K562 (cell line): Measurements from ENCODE around the gene ERP44. TPM values are rescaled to one million over a fixed set of nuclear protein-coding genes. Genes with fewer than 3 reads are reported as not detected.
"Not testable (repeated sequence)": the region's sequence is repeated elsewhere in the genome, so short reads cannot be mapped to it uniquely, and the experiment has no call there.

Source experiments
- ATAC-seq: fragments of 200-7000 bp; cut with Tn5 transposase; 3 replicates; pipeline ENCODE4 v1.9.1; 2020; ENCODE audit warnings: moderate library complexity
- BruUV-seq: library from RNA; stranded (reverse); fragments of 400-500 nt; replicated peaks from 2 replicates; lab custom pipeline; 2021; lab: Mats Ljungman, UMichigan
- CTCF ChIA-PET: fragments of 300-600 bp; formaldehyde crosslinking; extraction: SDS; loops from one replicate; lab custom pipeline; 2021; ENCODE audit warnings: low intra/inter-chr PET ratio; lab: Yijun Ruan, JAX
- POLR2A ChIA-PET: fragments of 300-600, 350-650 bp; sonication (Branson Sonifier 250); formaldehyde crosslinking; extraction: SDS; loops from one replicate; lab custom pipeline; 2021; ENCODE audit warnings: antibody characterized with exemption, inconsistent platforms; lab: Yijun Ruan, JAX
- DNase-seq, 4 experiments: peaks; one replicate each; pipeline versions ENCODE4 v3.0.0 to v3.0.0-alpha.2; 2011 to 2018; ENCODE audit warnings: low spot score in 3 of 4, mixed read lengths in 3 of 4; ENCODE audit errors: extremely low read depth in 1 of 4
- FAIRE-seq: peaks from 2 replicates; lab custom pipeline; 2011; peaks lifted over from hg19 to GRCh38; lab: Jason Lieb, UNC
- H2AFZ ChIP-seq: 2 replicates; pipeline ENCODE4 v1.6.0; 2011; ENCODE audit warnings: low read depth, low read length, control low read depth, inconsistent platforms
- H3K27ac ChIP-seq: fragments of 200-600 bp; 3 replicates; pipeline ENCODE4 v1.8.0; 2011; ENCODE audit warnings: low read depth, mild to moderate bottlenecking, control low read depth, inconsistent platforms, low read length, moderate library complexity, mixed read lengths; ENCODE audit errors: extremely low read depth
- H3K27me3 ChIP-seq, 2 experiments: fragments of 300-600 bp in 1 of 2; 2 replicates in 1 of 2; 3 replicates in 1 of 2; pipeline versions ENCODE4 v1.6.0 to v1.8.0; 2011; ENCODE audit warnings: inconsistent platforms in 2 of 2, low read length in 2 of 2, mild to moderate bottlenecking in 1 of 2, mixed read lengths in 1 of 2, moderate library complexity in 1 of 2; ENCODE audit not compliant: control insufficient read depth in 2 of 2, insufficient read depth in 2 of 2
- H3K36me3 ChIP-seq: fragments of 300-600 bp; 3 replicates; pipeline ENCODE4 v1.8.0; 2011; ENCODE audit warnings: mild to moderate bottlenecking, low read length, inconsistent platforms; ENCODE audit not compliant: control insufficient read depth, insufficient read depth
- H3K4me1 ChIP-seq, 2 experiments: fragments of 200-600 bp in 1 of 2; replicated peaks in 1 of 2; 2 replicates in 1 of 2; 3 replicates in 1 of 2; pipeline versions ENCODE4 v1.5.1 to v1.8.0; 2011; ENCODE audit warnings: inconsistent platforms in 2 of 2, low read length in 2 of 2, mild to moderate bottlenecking in 1 of 2, mixed read lengths in 1 of 2, moderate library complexity in 1 of 2; ENCODE audit not compliant: control insufficient read depth in 2 of 2, insufficient read depth in 2 of 2
- H3K4me2 ChIP-seq: 2 replicates; pipeline ENCODE4 v1.6.1; 2011; ENCODE audit warnings: low read length, control low read depth, inconsistent platforms, mixed read lengths; ENCODE audit not compliant: insufficient read depth
- H3K4me3 ChIP-seq: fragments of 200-600 bp; sonication (generic), shearing (Covaris generic); 2 replicates; pipeline ENCODE4 v1.5.1; 2016; ENCODE audit warnings: control low read depth, inconsistent platforms
- H3K79me2 ChIP-seq: fragments of 200-600 bp; 3 replicates; pipeline ENCODE4 v1.8.0; 2011; ENCODE audit warnings: low read length, inconsistent platforms; ENCODE audit not compliant: control insufficient read depth, insufficient read depth
- H3K9ac ChIP-seq, 2 experiments: 2 replicates each; pipeline versions ENCODE4 v1.6.0 to v1.6.1; 2011; ENCODE audit warnings: low read depth in 2 of 2, low read length in 2 of 2, control low read depth in 1 of 2, inconsistent platforms in 1 of 2, mild to moderate bottlenecking in 1 of 2, mixed read lengths in 1 of 2; ENCODE audit not compliant: insufficient read depth in 1 of 2
- H3K9me1 ChIP-seq: one replicate; pipeline ENCODE4 v1.6.0; 2011; ENCODE audit warnings: inconsistent platforms, mild to moderate bottlenecking, low read length, moderate library complexity; ENCODE audit not compliant: control insufficient read depth, insufficient read depth
- H3K9me3 ChIP-seq: replicated peaks from 2 replicates; pipeline ENCODE4 v1.5.1; 2011; ENCODE audit warnings: low read depth, low read length, inconsistent platforms; ENCODE audit not compliant: control insufficient read depth, insufficient read depth
- H4K20me1 ChIP-seq: replicated peaks from 2 replicates; pipeline ENCODE4 v1.6.1; 2011; ENCODE audit warnings: low read length, inconsistent platforms, mixed read lengths; ENCODE audit not compliant: control insufficient read depth, insufficient read depth
- BHLHE40 ChIP-seq: IDR thresholded peaks from 2 replicates; pipeline ENCODE4 v1.6.1; 2011; ENCODE audit warnings: low read length, improper control_type of control experiment
- EP300 ChIP-seq: IDR thresholded peaks from 2 replicates; pipeline ENCODE4 v1.6.1; 2012; ENCODE audit warnings: low read length, improper control_type of control experiment
- FOXJ2 ChIP-seq: fragments of 200-800 bp; sonication (Bioruptor generic); IDR thresholded peaks from 2 replicates; pipeline ENCODE4 v1.6.1; 2016; ENCODE audit warnings: missing genetic modification characterization, missing compliant biosample characterization
- HBP1 ChIP-seq: fragments of 450-650 bp; formaldehyde crosslinking; IDR thresholded peaks from 2 replicates; pipeline ENCODE4 v1.4.0; 2022; ENCODE audit warnings: missing genetic modification characterization
- HEY1 ChIP-seq: fragments of 250-450 bp; sonication (Bioruptor Pico); IDR thresholded peaks from 2 replicates; pipeline ENCODE4 v1.5.0; 2020; ENCODE audit warnings: mild to moderate bottlenecking, moderate library complexity, borderline replicate concordance
- HIVEP1 ChIP-seq: fragments of 250-450 bp; sonication (Bioruptor Pico); IDR thresholded peaks from 2 replicates; pipeline ENCODE4 v1.4.0; 2020; ENCODE audit warnings: mild to moderate bottlenecking
- KLF16 ChIP-seq: IDR thresholded peaks from 2 replicates; pipeline ENCODE4 v1.6.1; 2016; ENCODE audit warnings: antibody characterized with exemption
- MAZ ChIP-seq, 2 experiments: fragments of 450-650 bp in 1 of 2; sonication (generic) in 1 of 2; formaldehyde crosslinking; IDR thresholded peaks in 1 of 2; conservative IDR thresholded peaks in 1 of 2; 2 replicates each; pipeline versions ENCODE4 v1.4.0 to v1.5.0; 2020; ENCODE audit warnings: mild to moderate bottlenecking in 1 of 2, missing genetic modification reagents in 1 of 2
- MBD2 ChIP-seq: sonication (generic); IDR thresholded peaks from 2 replicates; pipeline ENCODE4 v1.6.1; 2016; ENCODE audit warnings: low read depth, borderline replicate concordance
- MTA2 ChIP-seq: fragments of 450-650 bp; IDR thresholded peaks from 2 replicates; pipeline ENCODE4 v1.6.1; 2016; ENCODE audit warnings: low read depth
- MYNN ChIP-seq, 2 experiments: sonication (generic); formaldehyde crosslinking in 1 of 2; IDR thresholded peaks; 2 replicates each; pipeline versions ENCODE4 v1.5.0 to v1.6.1; 2016 to 2020; ENCODE audit warnings: antibody characterized with exemption in 1 of 2, missing genetic modification reagents in 1 of 2
- NFIC ChIP-seq: fragments of 450-650 bp; IDR thresholded peaks from 2 replicates; pipeline ENCODE4 v1.6.1; 2017; ENCODE audit warnings: mild to moderate bottlenecking, inconsistent platforms
- SMARCA4 ChIP-seq: fragments of 450-650 bp; IDR thresholded peaks from 2 replicates; pipeline ENCODE4 v1.6.1; 2016
- SMARCE1 ChIP-seq: fragments of 450-650 bp; IDR thresholded peaks from 2 replicates; pipeline ENCODE4 v1.7.1; 2016; ENCODE audit warnings: mild to moderate bottlenecking
- SOX6 ChIP-seq: fragments of 450-650 bp; IDR thresholded peaks from 2 replicates; pipeline ENCODE4 v1.6.1; 2014; ENCODE audit warnings: mild to moderate bottlenecking
- ZNF41 ChIP-seq: fragments of 250-450 bp; sonication (Bioruptor Pico); conservative IDR thresholded peaks from 2 replicates; pipeline ENCODE4 v1.4.0; 2020; ENCODE audit warnings: mild to moderate bottlenecking
- ZNF583 ChIP-seq: fragments of 250-450 bp; sonication (Bioruptor Pico); IDR thresholded peaks from 2 replicates; pipeline ENCODE4 v1.4.0; 2020
- WGBS: fragments of 100-300 bp; shearing (Covaris generic); methylation state at CpG from one replicate; pipeline ENCODE4 v1.1.6; 2016; ENCODE audit warnings: low coverage, mixed read lengths; ENCODE audit not compliant: insufficient coverage; ENCODE audit errors: missing lambda C conversion rate; 5-methylcytosine and 5-hydroxymethylcytosine counted together
- in situ Hi-C: fragments of 300-500 bp; cut with MboI; formaldehyde crosslinking; loops from 4 replicates; pipeline ENCODE4 v1.15.0; 2018; ENCODE audit warnings: inconsistent platforms, mixed read lengths
- intact Hi-C: fragments of 100-400 bp; cut with micrococcal nuclease; formaldehyde crosslinking; loops from 2 replicates; pipeline ENCODE4 v1.14.2; 2022
- polyA plus RNA-seq, 8 experiments: library from polyadenylated mRNA; depleted of rRNA in 4 of 8; stranded (reverse) in 5 of 8; unstranded in 3 of 8; fragments of >200 nt; fragmentation: Nextera tagmentation in 2 of 8; fragmentation: Illumina TruSeq in 1 of 8; extraction: Ambion mirVana in 2 of 8; extraction: Trizol in 1 of 8; gene quantifications; 2 replicates each; pipeline versions ENCODE4 v1.2.1 to v1.2.3, GENCODE V29; 2011 to 2014; ENCODE audit warnings: inconsistent platforms in 1 of 8, missing spikeins in 1 of 8
- total RNA-seq, 7 experiments: library from RNA; depleted of rRNA in 6 of 7; stranded (reverse); fragments of >200 nt in 6 of 7; fragmentation: Illumina TruSeq in 2 of 7; extraction: Trizol in 2 of 7; gene quantifications; 2 replicates each; pipeline versions ENCODE4 v1.2.1 to v1.2.3, GENCODE V29; 2011 to 2021; ENCODE audit warnings: low replicate concordance in 1 of 7
- TF ChIP-seq, protein P1 (sequence below): fragments of 450-650 bp; IDR thresholded peaks from 2 replicates; pipeline ENCODE4 v1.6.1; 2018; ENCODE audit not compliant: partially characterized antibody

Gene ERP44
- total and polyA plus RNA-seq, 9 of the 15 experiments (the other 6 are each of a cell fraction or from before 2014, with no cell fraction given) = 9.2 to 23.4 (median 13.6) TPM

- H3K9me3 ChIP-seq; H2AFZ ChIP-seq; H3K27ac ChIP-seq; FAIRE-seq; CTCF ChIA-PET; H4K20me1 ChIP-seq; ATAC-seq; H3K27me3 ChIP-seq; BruUV-seq; H3K4me3 ChIP-seq; H3K9ac ChIP-seq; H3K9me1 ChIP-seq; H3K79me2 ChIP-seq; H3K36me3 ChIP-seq; TF ChIP-seq MYNN (CRISPR knock-in tag; IDR thresholded peaks at IDR 0.05): not testable (repeated sequence)
- intact Hi-C loops (loop anchor here (10.0 kb wide), 1 partner anchor 321 kb away; the partner anchor contains the start of gene NR4A3), in situ Hi-C loops (loop anchor here (10.0 kb wide), 1 partner anchor 179 kb away; no protein-coding TSS in a partner anchor)
- Histone ChIP-seq H3K4me1 (peaks cover 0 to 11% of the 10 kb centered on the region in 2 experiments; a peak in 3 of 5 replicates), H3K4me2 (peak overlapping the region; percentile 25)
- POLR2A ChIA-PET = interaction anchor here (0.8 kb wide), 1 partner anchor 71 kb away, joined by 3 read pairs; no protein-coding TSS in a partner anchor
- 5% methylated on average over 15 of the region's 15 CpGs for WGBS
- peak in 1 of 4 experiments; percentile 48 for DNase-seq
- TF ChIP-seq SMARCA4 = peak; percentile 86
- TF ChIP-seq NFIC = peak; percentile 79
- peak; percentile 96 for TF ChIP-seq MTA2
- TF ChIP-seq MBD2 = 0 out of 2 replicates have a peak, but pooled peaks have one; percentile 38
- TF ChIP-seq, protein P1, sequence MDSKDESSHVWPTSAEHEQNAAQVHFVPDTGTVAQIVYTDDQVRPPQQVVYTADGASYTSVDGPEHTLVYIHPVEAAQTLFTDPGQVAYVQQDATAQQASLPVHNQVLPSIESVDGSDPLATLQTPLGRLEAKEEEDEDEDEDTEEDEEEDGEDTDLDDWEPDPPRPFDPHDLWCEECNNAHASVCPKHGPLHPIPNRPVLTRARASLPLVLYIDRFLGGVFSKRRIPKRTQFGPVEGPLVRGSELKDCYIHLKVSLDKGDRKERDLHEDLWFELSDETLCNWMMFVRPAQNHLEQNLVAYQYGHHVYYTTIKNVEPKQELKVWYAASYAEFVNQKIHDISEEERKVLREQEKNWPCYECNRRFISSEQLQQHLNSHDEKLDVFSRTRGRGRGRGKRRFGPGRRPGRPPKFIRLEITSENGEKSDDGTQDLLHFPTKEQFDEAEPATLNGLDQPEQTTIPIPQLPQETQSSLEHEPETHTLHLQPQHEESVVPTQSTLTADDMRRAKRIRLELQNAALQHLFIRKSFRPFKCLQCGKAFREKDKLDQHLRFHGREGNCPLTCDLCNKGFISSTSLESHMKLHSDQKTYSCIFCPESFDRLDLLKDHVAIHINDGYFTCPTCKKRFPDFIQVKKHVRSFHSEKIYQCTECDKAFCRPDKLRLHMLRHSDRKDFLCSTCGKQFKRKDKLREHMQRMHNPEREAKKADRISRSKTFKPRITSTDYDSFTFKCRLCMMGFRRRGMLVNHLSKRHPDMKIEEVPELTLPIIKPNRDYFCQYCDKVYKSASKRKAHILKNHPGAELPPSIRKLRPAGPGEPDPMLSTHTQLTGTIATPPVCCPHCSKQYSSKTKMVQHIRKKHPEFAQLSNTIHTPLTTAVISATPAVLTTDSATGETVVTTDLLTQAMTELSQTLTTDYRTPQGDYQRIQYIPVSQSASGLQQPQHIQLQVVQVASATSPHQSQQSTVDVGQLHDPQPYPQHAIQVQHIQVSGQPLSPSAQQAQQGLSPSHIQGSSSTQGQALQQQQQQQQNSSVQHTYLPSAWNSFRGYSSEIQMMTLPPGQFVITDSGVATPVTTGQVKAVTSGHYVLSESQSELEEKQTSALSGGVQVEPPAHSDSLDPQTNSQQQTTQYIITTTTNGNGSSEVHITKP = peak; percentile 62
- 0 out of 2 replicates have a peak, but pooled peaks have one; percentile 19 for TF ChIP-seq KLF16
- TF ChIP-seq SMARCE1 = peak; percentile 94
- TF ChIP-seq ZNF41 (CRISPR knock-in tag) = 0 out of 2 replicates have a peak, but pooled peaks have one; percentile 37
- TF ChIP-seq EP300 = peak; percentile 42
- TF ChIP-seq MAZ (CRISPR knock-in tag; conservative IDR thresholded peaks at IDR 0.05 in 1 of 2, IDR thresholded peaks at IDR 0.05 in 1 of 2) = peak in 1 of 2 experiments; percentile 72; a peak in 2 of 4 replicates
- TF ChIP-seq FOXJ2 (tag) = peak; percentile 79; the same call in 1 of the 2 replicates
- 0 out of 2 replicates have a peak, but pooled peaks have one; percentile 43 for TF ChIP-seq ZNF583 (CRISPR knock-in tag)
- TF ChIP-seq BHLHE40 = peak; percentile 53; the same call in 1 of the 2 replicates
- TF ChIP-seq HIVEP1 (CRISPR knock-in tag) = peak; percentile 55; the same call in 1 of the 2 replicates
- 0 out of 2 replicates have a peak, but pooled peaks have one; percentile 86 for TF ChIP-seq HEY1 (CRISPR knock-in tag)
- 0 out of 2 replicates have a peak, but pooled peaks have one; percentile 20 for TF ChIP-seq HBP1
- TF ChIP-seq SOX6 = 0 out of 2 replicates have a peak, but pooled peaks have one; percentile 26
- TF ChIP-seq MYNN (IDR thresholded peaks at IDR 0.05) = peak; percentile 50; the same call in 1 of the 2 replicates
Observed at GRCh38 chr9:100145167-100145934, 46.6 kb upstream of the ERP44 start.
